Heart left ventricle (tissue), 16 donors: ENCODE measurements around the gene CAPN11. TPM values are rescaled to one million over a fixed set of nuclear protein-coding genes. Genes with fewer than 3 reads are reported as not detected.
"Not testable (repeated sequence)": the region's sequence is repeated elsewhere in the genome, so short reads cannot be mapped to it uniquely, and the experiment has no call there.

Experiments
- ATAC-seq, 4 donors: fragments of 200-7000 bp; cut with Tn5 transposase; one replicate each; pipeline ENCODE4 v1.9.1; 2020 to 2022; ENCODE audit warnings: moderate library complexity in 4 of 4, mild to moderate bottlenecking in 3 of 4, moderate number of reproducible peaks in 1 of 4
- DNase-seq, 5 donors: peaks; one replicate each; pipeline ENCODE4 v3.0.0-alpha.2; 2020
- H3K27ac ChIP-seq, 12 donors: fragments of 200-600 bp; sonication (generic) in 4 of 12; one replicate each; pipeline versions ENCODE4 v1.5.0 to v1.8.0; 2016 to 2022; ENCODE audit warnings: mild to moderate bottlenecking in 2 of 12
- H3K27me3 ChIP-seq, 9 donors: fragments of 200-600 bp; sonication (generic) in 2 of 9; one replicate each; pipeline versions ENCODE4 v1.5.1 to v1.8.0; 2016 to 2022; ENCODE audit warnings: mild to moderate bottlenecking in 3 of 9
- H3K36me3 ChIP-seq, 9 donors: fragments of 200-600 bp; sonication (generic) in 2 of 9; one replicate each; pipeline versions ENCODE4 v1.5.0 to v1.8.0; 2018 to 2022; ENCODE audit warnings: mild to moderate bottlenecking in 2 of 9
- H3K4me1 ChIP-seq, 12 donors: fragments of 200-600 bp; sonication (generic) in 4 of 12; one replicate each; pipeline versions ENCODE4 v1.5.0 to v1.8.0; 2016 to 2022; ENCODE audit warnings: mild to moderate bottlenecking in 3 of 12
- H3K4me3 ChIP-seq, 12 donors: fragments of 200-600 bp; sonication (generic) in 4 of 12; one replicate each; pipeline versions ENCODE4 v1.5.0 to v1.8.0; 2017 to 2022; ENCODE audit warnings: mild to moderate bottlenecking in 9 of 12, moderate library complexity in 4 of 12
- H3K9me3 ChIP-seq, 12 donors: fragments of 200-600 bp; sonication (generic) in 4 of 12; one replicate each; pipeline versions ENCODE4 v1.5.0 to v1.8.0; 2016 to 2022; ENCODE audit warnings: mild to moderate bottlenecking in 1 of 12
- POLR2A ChIP-seq, 2 donors: fragments of 450-650 bp; IDR thresholded peaks; one replicate each; pipeline ENCODE4 v1.6.1; 2017; ENCODE audit warnings: antibody characterized with exemption in 2 of 2, mild to moderate bottlenecking in 2 of 2, moderate library complexity in 2 of 2
- WGBS, 4 donors: extraction: QIAGEN DNeasy Blood & Tissue Kit in 2 of 4; methylation state at CpG; one replicate each; pipeline versions ENCODE4 v1.1.5 to v1.1.7; 2013 to 2018; 5-methylcytosine and 5-hydroxymethylcytosine counted together
- intact Hi-C, 10 donors: fragments of 100-400 bp; cut with DNase I; formaldehyde crosslinking; loops; one replicate each; pipeline versions ENCODE4 v1.11.1 to v1.14.2; 2022
- polyA plus RNA-seq, 2 donors: library from polyadenylated mRNA; stranded (reverse); fragments of 200-250 nt; gene quantifications; one replicate each; pipeline ENCODE4 v1.2.3, GENCODE V29; 2013
- total RNA-seq, 9 donors: library from RNA; depleted of rRNA in 2 of 9; stranded (reverse); fragments of >200 nt in 2 of 9; fragmentation: NEBNext Ultra II Directional in 3 of 9; extraction: Animal tissue kit (Norgen Biotek cat#: 25700) in 3 of 9; gene quantifications; one replicate each; pipeline versions ENCODE4 v1.1.0 to v1.2.4, GENCODE V29; 2016 to 2023
- TF ChIP-seq, protein P1 (sequence below), 12 donors: fragments of 200-600 bp; sonication (generic) in 4 of 12; IDR thresholded peaks; one replicate each; pipeline versions ENCODE4 v1.5.0 to v1.8.0; 2018 to 2022; ENCODE audit warnings: antibody characterized with exemption in 12 of 12, mild to moderate bottlenecking in 5 of 12
- donor health status: ischemic (EF 13 %, LVEDD 7.1; RV severe dilation, severe dysfunction).
- donor health status: healthy with polysubstance abuse.
- donor health status: DM: no; HTN: yes; CAD: no.
- donor health status: DM: no; HTN: no; CAD: no.
- donor health status: ischemic (EF 25% LVEDD 6.9; RV normal size, moderate dysfunction).
- donor health status: ischemic (EF 25% LVEDD 5.7; RV mildly dilated, moderate dysfunction).
- donor health status: healthy.
- donor health status: DM: yes; HTN: yes; CAD: no.
- donor health status: ischemic (EF 35%, LVEDD 5.7; RV mildly dilated, moderate dysfunction).
- donor health status: nonischemic (EF 11% LVEDD 7.7; RV severe dilation, severe dysfunction).
- donor health status: DM: yes; HTN: yes; CAD: no.
- donor health status: PGD.
- donor health status: ischemic (EF 29% LVEDD 5.4; RV normal size, mild dysfunction).
- donor health status: nonischemic (EF 23%, LVEDD 6.1; RV moderate dilation, normal function).

CAPN11 gene
- total and polyA plus RNA-seq, 11 donors, result 0.08 to 1.8 (median 0.38) TPM; not detected in 3

DNA sequence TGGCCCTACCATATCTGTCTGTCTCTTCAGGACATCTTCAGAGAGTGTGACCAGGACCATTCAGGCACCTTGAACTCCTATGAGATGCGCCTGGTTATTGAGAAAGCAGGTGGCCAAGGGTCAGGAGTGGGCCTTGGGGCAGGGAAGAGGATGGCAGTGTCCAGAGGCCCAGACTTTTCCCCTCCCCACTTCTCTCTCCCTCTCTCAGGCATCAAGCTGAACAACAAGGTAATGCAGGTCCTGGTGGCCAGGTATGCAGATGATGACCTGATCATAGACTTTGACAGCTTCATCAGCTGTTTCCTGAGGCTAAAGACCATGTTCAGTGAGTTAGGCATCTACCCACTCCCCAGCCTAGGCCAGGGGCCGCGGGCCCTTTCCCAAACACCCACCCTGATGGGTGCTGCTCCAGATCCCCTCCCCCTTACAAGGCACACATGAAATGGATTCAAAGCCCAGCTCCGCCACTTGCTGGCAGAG, 24.3 kb downstream of the CAPN11 start:
- H3K4me1 ChIP-seq, result peaks cover 0 to 25% (median 9%) of the 10 kb centered on the region in 12 donors
- intact Hi-C loops, result no loop called here
- H3K27me3 ChIP-seq, result no peaks in the 10 kb centered on the region
- WGBS, 4 donors, result 92 to 97% (median 96%) methylated on average over 4 of the region's 4 CpGs
- no peak overlapping the region for H3K27ac ChIP-seq
- no peaks in the 10 kb centered on the region for H3K36me3 ChIP-seq
- TF ChIP-seq POLR2A (IDR thresholded peaks at IDR 0.05), result no peak
- TF ChIP-seq, protein P1, sequence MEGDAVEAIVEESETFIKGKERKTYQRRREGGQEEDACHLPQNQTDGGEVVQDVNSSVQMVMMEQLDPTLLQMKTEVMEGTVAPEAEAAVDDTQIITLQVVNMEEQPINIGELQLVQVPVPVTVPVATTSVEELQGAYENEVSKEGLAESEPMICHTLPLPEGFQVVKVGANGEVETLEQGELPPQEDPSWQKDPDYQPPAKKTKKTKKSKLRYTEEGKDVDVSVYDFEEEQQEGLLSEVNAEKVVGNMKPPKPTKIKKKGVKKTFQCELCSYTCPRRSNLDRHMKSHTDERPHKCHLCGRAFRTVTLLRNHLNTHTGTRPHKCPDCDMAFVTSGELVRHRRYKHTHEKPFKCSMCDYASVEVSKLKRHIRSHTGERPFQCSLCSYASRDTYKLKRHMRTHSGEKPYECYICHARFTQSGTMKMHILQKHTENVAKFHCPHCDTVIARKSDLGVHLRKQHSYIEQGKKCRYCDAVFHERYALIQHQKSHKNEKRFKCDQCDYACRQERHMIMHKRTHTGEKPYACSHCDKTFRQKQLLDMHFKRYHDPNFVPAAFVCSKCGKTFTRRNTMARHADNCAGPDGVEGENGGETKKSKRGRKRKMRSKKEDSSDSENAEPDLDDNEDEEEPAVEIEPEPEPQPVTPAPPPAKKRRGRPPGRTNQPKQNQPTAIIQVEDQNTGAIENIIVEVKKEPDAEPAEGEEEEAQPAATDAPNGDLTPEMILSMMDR (IDR thresholded peaks at IDR 0.05), result no peak
- no peak for ATAC-seq
- no peak overlapping the region for H3K4me3 ChIP-seq
- no peak for DNase-seq
- no peaks in the 10 kb centered on the region for H3K9me3 ChIP-seq

GRCh38 chr6:44183783-44184182, 25.2 kb downstream of the CAPN11 start:
- no peak overlapping the region for H3K27ac ChIP-seq
- H3K9me3 ChIP-seq, result no peaks in the 10 kb centered on the region
- H3K4me1 ChIP-seq, result peaks cover 0 to 18% (median 6%) of the 10 kb centered on the region in 12 donors
- 72 to 82% (median 76%) methylated on average over 8 to 9 of the region's 9 CpGs for WGBS, 4 donors
- ATAC-seq (no peak), DNase-seq (no peak)
- intact Hi-C loops, result no loop called here
- H3K36me3 ChIP-seq, result no peaks in the 10 kb centered on the region
- H3K4me3 ChIP-seq, result no peak overlapping the region
- TF ChIP-seq, protein P1 (IDR thresholded peaks at IDR 0.05), result no peak
- no peak for TF ChIP-seq POLR2A (IDR thresholded peaks at IDR 0.05)
- no peaks in the 10 kb centered on the region for H3K27me3 ChIP-seq

DNA sequence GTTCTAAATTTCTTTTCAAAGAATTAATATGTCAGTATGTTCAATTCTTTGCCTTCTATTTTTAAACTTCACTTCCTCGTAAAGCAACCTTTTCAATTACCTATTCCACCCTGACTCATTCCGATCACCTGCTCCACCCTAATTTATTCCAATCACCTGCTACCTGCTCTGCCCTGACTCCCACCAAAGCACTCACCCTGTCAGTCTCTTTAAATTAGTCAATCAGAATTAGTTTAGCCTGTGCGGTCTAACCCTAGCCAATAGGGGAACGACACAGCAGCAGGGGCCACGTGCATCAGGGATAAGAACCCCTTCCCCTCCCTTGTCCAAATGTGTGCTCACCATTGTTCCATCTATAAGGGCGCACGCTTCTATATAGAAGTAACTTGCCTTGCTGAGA, 26.7 kb downstream of the CAPN11 start:
- H3K27ac ChIP-seq, DNase-seq, H3K36me3 ChIP-seq, H3K27me3 ChIP-seq, ATAC-seq, H3K9me3 ChIP-seq, intact Hi-C loops, H3K4me3 ChIP-seq: not testable (repeated sequence)
- H3K4me1 ChIP-seq, result peaks cover 0 to 13% (median 5%) of the 10 kb centered on the region in 12 donors
- 88 to 94% (median 90%) methylated on average over 7 of the region's 7 CpGs for WGBS, 4 donors

GRCh38 chr6:44185953-44186634, 27.5 kb downstream of the CAPN11 start:
- H3K27ac ChIP-seq, result peak overlapping the region in 6 of 12 donors; percentile 26 to 57 (median 42)
- no peak for TF ChIP-seq POLR2A (IDR thresholded peaks at IDR 0.05)
- TF ChIP-seq, protein P1 (IDR thresholded peaks at IDR 0.05), result no peak
- ATAC-seq (peak in 1 of 4 donors; percentile 18), DNase-seq (no peak)
- H3K9me3 ChIP-seq, result no peaks in the 10 kb centered on the region
- no peak overlapping the region for H3K4me3 ChIP-seq
- 44 to 50% (median 48%) methylated on average over 9 of the region's 9 CpGs for WGBS, 4 donors
- no peaks in the 10 kb centered on the region for H3K27me3 ChIP-seq
- no peaks in the 10 kb centered on the region for H3K36me3 ChIP-seq
- intact Hi-C loops, result no loop called here
- peaks cover 0 to 13% (median 5%) of the 10 kb centered on the region in 12 donors for H3K4me1 ChIP-seq
